H9 (cell line): ENCODE data around the gene C2orf81. TPM values are rescaled to one million over a fixed set of nuclear protein-coding genes. Genes with fewer than 3 reads are reported as not detected.
A peak's percentile ranks its signal among the peaks of the same experiment; 100 is the strongest.

Source experiments
- DNase-seq: peaks from one replicate; pipeline ENCODE4 v3.0.0-alpha.2; 2017
- H2AFZ ChIP-seq: one replicate; pipeline ENCODE4 v1.6.1; 2013; ENCODE audit warnings: mild to moderate bottlenecking, low read length, control low read depth, moderate library complexity
- H2AK5ac ChIP-seq: 2 replicates; pipeline ENCODE4 v1.6.1; 2013; ENCODE audit warnings: low read length, control low read depth, mixed read lengths; ENCODE audit not compliant: insufficient read length
- H2BK120ac ChIP-seq: one replicate; pipeline ENCODE4 v1.6.1; 2013; ENCODE audit warnings: low read depth, mild to moderate bottlenecking, low read length, control low read depth, inconsistent platforms; ENCODE audit not compliant: poor library complexity, severe bottlenecking
- H2BK12ac ChIP-seq: 2 replicates; pipeline ENCODE4 v1.6.1; 2013; ENCODE audit warnings: low read length, control low read depth, mixed read lengths, low read depth; ENCODE audit not compliant: insufficient read length
- H2BK15ac ChIP-seq: 2 replicates; pipeline ENCODE4 v1.6.1; 2013; ENCODE audit warnings: low read depth, low read length, control low read depth
- H2BK20ac ChIP-seq: one replicate; pipeline ENCODE4 v1.6.1; 2013; ENCODE audit warnings: low read depth, mild to moderate bottlenecking, low read length, control low read depth, inconsistent platforms; ENCODE audit not compliant: poor library complexity, severe bottlenecking
- H2BK5ac ChIP-seq: 2 replicates; pipeline ENCODE4 v1.6.1; 2013; ENCODE audit warnings: low read length, control low read depth, mixed read lengths; ENCODE audit not compliant: insufficient read length
- H3K14ac ChIP-seq: 2 replicates; pipeline ENCODE4 v1.6.1; 2013; ENCODE audit warnings: low read length, control low read depth; ENCODE audit not compliant: insufficient read depth
- H3K18ac ChIP-seq: 2 replicates; pipeline ENCODE4 v1.6.1; 2013; ENCODE audit warnings: low read depth, mild to moderate bottlenecking, mixed read lengths, low read length, control low read depth; ENCODE audit not compliant: insufficient read length
- H3K23ac ChIP-seq: 2 replicates; pipeline ENCODE4 v1.6.1; 2013; ENCODE audit warnings: low read length, control low read depth, mixed read lengths, low read depth; ENCODE audit not compliant: insufficient read length
- H3K23me2 ChIP-seq: 2 replicates; pipeline ENCODE4 v1.6.1; 2013; ENCODE audit warnings: low read depth, mild to moderate bottlenecking, mixed read lengths, low read length, control low read depth; ENCODE audit not compliant: insufficient read length, poor library complexity, severe bottlenecking
- H3K27ac ChIP-seq: 2 replicates; pipeline ENCODE4 v1.5.1; 2013; ENCODE audit warnings: low read length, control low read depth, mixed read lengths, low read depth; ENCODE audit not compliant: insufficient read length
- H3K27me3 ChIP-seq: 2 replicates; pipeline ENCODE4 v1.6.1; 2013; ENCODE audit warnings: low read length, control low read depth, inconsistent platforms; ENCODE audit not compliant: insufficient read depth
- H3K4ac ChIP-seq: 2 replicates; pipeline ENCODE4 v1.6.1; 2013; ENCODE audit warnings: low read depth, mild to moderate bottlenecking, control low read depth, inconsistent platforms, low read length, moderate library complexity
- H3K4me1 ChIP-seq: 2 replicates; pipeline ENCODE4 v1.6.1; 2013; ENCODE audit warnings: low read length, control low read depth, inconsistent platforms; ENCODE audit not compliant: insufficient read depth
- H3K4me2 ChIP-seq: 2 replicates; pipeline ENCODE4 v1.6.1; 2013; ENCODE audit warnings: low read length, control low read depth, mixed read lengths; ENCODE audit not compliant: insufficient read length, insufficient read depth
- H3K56ac ChIP-seq: 2 replicates; pipeline ENCODE4 v1.6.1; 2013; ENCODE audit warnings: low read depth, mild to moderate bottlenecking, mixed read lengths, low read length, control low read depth; ENCODE audit not compliant: insufficient read length
- H3K79me1 ChIP-seq: 2 replicates; pipeline ENCODE4 v1.6.1; 2013; ENCODE audit warnings: low read depth, mild to moderate bottlenecking, moderate library complexity, low read length, control low read depth, inconsistent platforms; ENCODE audit not compliant: insufficient read depth, poor library complexity, severe bottlenecking
- H3K79me2 ChIP-seq: 2 replicates; pipeline ENCODE4 v1.6.1; 2013; ENCODE audit warnings: low read length, control low read depth, inconsistent platforms; ENCODE audit not compliant: insufficient read depth
- H3K9ac ChIP-seq: 2 replicates; pipeline ENCODE4 v1.6.1; 2013; ENCODE audit warnings: low read length, control low read depth, mixed read lengths; ENCODE audit not compliant: insufficient read length; ENCODE audit errors: extremely low read depth
- H3K9me3 ChIP-seq: one replicate; pipeline ENCODE4 v1.6.1; 2013; ENCODE audit warnings: low read depth, low read length, inconsistent platforms; ENCODE audit not compliant: control insufficient read depth
- H3T11ph ChIP-seq: one replicate; pipeline ENCODE4 v1.6.1; 2013; ENCODE audit warnings: mild to moderate bottlenecking, low read length, control low read depth, inconsistent platforms
- H4K20me1 ChIP-seq: one replicate; pipeline ENCODE4 v1.6.1; 2013; ENCODE audit not compliant: control insufficient read depth, insufficient read length, insufficient read depth
- H4K5ac ChIP-seq: 2 replicates; pipeline ENCODE4 v1.6.1; 2013; ENCODE audit warnings: low read depth, mild to moderate bottlenecking, mixed read lengths, low read length, control low read depth; ENCODE audit not compliant: insufficient read length
- H4K8ac ChIP-seq: replicated peaks from 2 replicates; pipeline ENCODE4 v1.6.1; 2013; ENCODE audit warnings: low read length, control low read depth, mixed read lengths, low read depth; ENCODE audit not compliant: insufficient read length
- H4K91ac ChIP-seq: 2 replicates; pipeline ENCODE4 v1.6.1; 2013; ENCODE audit warnings: low read depth, mild to moderate bottlenecking, moderate library complexity, mixed read lengths, low read length, control low read depth; ENCODE audit not compliant: insufficient read length
- H3K27ac Mint-ChIP-seq, 3 experiments: 2 replicates in 2 of 3; 3 replicates in 1 of 3; pipeline ENCODE4 v1.8.0; 2020 to 2021; ENCODE audit warnings: mixed read lengths in 3 of 3, mild to moderate bottlenecking in 1 of 3, moderate library complexity in 1 of 3
- H3K27me3 Mint-ChIP-seq: 2 replicates; pipeline ENCODE4 v1.8.0; 2021; ENCODE audit warnings: low read depth, mild to moderate bottlenecking, moderate library complexity, mixed read lengths
- H3K36me3 Mint-ChIP-seq, 3 experiments: 2 replicates in 2 of 3; 3 replicates in 1 of 3; pipeline ENCODE4 v1.8.0; 2020 to 2021; ENCODE audit warnings: low read depth in 3 of 3, mixed read lengths in 3 of 3; ENCODE audit not compliant: insufficient read depth in 1 of 3
- H3K4me1 Mint-ChIP-seq, 2 experiments: 2 replicates each; pipeline ENCODE4 v1.8.0; 2020; ENCODE audit warnings: mixed read lengths in 2 of 2
- H3K4me3 Mint-ChIP-seq, 2 experiments: 2 replicates in 1 of 2; 3 replicates in 1 of 2; pipeline ENCODE4 v1.8.0; 2020 to 2021; ENCODE audit warnings: mild to moderate bottlenecking in 2 of 2, mixed read lengths in 2 of 2, moderate library complexity in 1 of 2
- H3K9me3 Mint-ChIP-seq, 2 experiments: 2 replicates in 1 of 2; 3 replicates in 1 of 2; pipeline ENCODE4 v1.8.0; 2020; ENCODE audit warnings: mild to moderate bottlenecking in 2 of 2, mixed read lengths in 2 of 2, moderate library complexity in 1 of 2
- WGBS: extraction: QIAGEN DNeasy Blood & Tissue Kit; methylation state at CpG from one replicate; pipeline ENCODE4 v1.1.7; 2013; ENCODE audit warnings: missing lambda C conversion rate, low lambda C conversion rate, mixed read lengths; ENCODE audit not compliant: insufficient read length; ENCODE audit errors: extremely low coverage; 5-methylcytosine and 5-hydroxymethylcytosine counted together
- total RNA-seq: library from RNA; stranded (reverse); gene quantifications from 2 replicates; pipeline ENCODE4 v1.2.1, GENCODE V29; 2021
- TF ChIP-seq, protein P1 (sequence below): fragments of 200-600 bp; sonication (generic); conservative IDR thresholded peaks from 3 replicates; pipeline ENCODE4 v1.8.0; 2021; ENCODE audit warnings: antibody characterized with exemption, mild to moderate bottlenecking

Gene C2orf81
- total RNA-seq, 1 experiment from 2014 or later = 3.5 TPM

GRCh38 chr2:74372674-74373073, 48.7 kb downstream of the C2orf81 start:
- Histone ChIP-seq H3K23me2 (no peaks in the 10 kb centered on the region), H3K4me1 (peaks cover 7% of the 10 kb centered on the region), H2BK20ac (no peak overlapping the region), H4K20me1 (no peaks in the 10 kb centered on the region), H3K23ac (no peak overlapping the region), H3K56ac (no peak overlapping the region), H3K27ac (no peak overlapping the region), H3K18ac (no peak overlapping the region), H2BK12ac (no peak overlapping the region), H2BK5ac (no peak overlapping the region), H2BK15ac (no peak overlapping the region), H3K27me3 (no peaks in the 10 kb centered on the region), H3K4ac (no peak overlapping the region), H3K4me2 (no peak overlapping the region), H3K9me3 (no peaks in the 10 kb centered on the region), H4K91ac (no peak overlapping the region), H2AK5ac (no peak overlapping the region), H4K5ac (no peak overlapping the region), H3K14ac (no peak overlapping the region), H2AFZ (no peak overlapping the region), H3T11ph (no peak overlapping the region), H3K79me2 (no peaks in the 10 kb centered on the region), H2BK120ac (no peak overlapping the region), H3K9ac (no peak overlapping the region), H3K79me1 (no peaks in the 10 kb centered on the region), H4K8ac (no peak overlapping the region)
- no peak overlapping the region for H3K4me3 Mint-ChIP-seq
- H3K27ac Mint-ChIP-seq = peak overlapping the region in 2 of 3 experiments; percentile 49 to 52; a peak in 2 of 7 replicates
- no peak for DNase-seq
- no peaks in the 10 kb centered on the region for H3K27me3 Mint-ChIP-seq
- TF ChIP-seq, protein P1, sequence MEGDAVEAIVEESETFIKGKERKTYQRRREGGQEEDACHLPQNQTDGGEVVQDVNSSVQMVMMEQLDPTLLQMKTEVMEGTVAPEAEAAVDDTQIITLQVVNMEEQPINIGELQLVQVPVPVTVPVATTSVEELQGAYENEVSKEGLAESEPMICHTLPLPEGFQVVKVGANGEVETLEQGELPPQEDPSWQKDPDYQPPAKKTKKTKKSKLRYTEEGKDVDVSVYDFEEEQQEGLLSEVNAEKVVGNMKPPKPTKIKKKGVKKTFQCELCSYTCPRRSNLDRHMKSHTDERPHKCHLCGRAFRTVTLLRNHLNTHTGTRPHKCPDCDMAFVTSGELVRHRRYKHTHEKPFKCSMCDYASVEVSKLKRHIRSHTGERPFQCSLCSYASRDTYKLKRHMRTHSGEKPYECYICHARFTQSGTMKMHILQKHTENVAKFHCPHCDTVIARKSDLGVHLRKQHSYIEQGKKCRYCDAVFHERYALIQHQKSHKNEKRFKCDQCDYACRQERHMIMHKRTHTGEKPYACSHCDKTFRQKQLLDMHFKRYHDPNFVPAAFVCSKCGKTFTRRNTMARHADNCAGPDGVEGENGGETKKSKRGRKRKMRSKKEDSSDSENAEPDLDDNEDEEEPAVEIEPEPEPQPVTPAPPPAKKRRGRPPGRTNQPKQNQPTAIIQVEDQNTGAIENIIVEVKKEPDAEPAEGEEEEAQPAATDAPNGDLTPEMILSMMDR = no peak
- peaks cover 36 to 58% (median 58%) of the 10 kb centered on the region in 3 experiments for H3K36me3 Mint-ChIP-seq
- peaks cover 24 to 28% of the 10 kb centered on the region in 2 experiments for H3K4me1 Mint-ChIP-seq
- WGBS = no CpG with 5 or more reads among the region's 6 CpGs
- H3K9me3 Mint-ChIP-seq = no peaks in the 10 kb centered on the region
